GM21526 (cell line): ENCODE measurements around the gene PXDC1.

Experiments
- ATAC-seq: cut with Tn5 transposase; IDR thresholded peaks from one replicate; pipeline ENCODE4 v1.9.1; 2021; ENCODE audit warnings: moderate library complexity; ENCODE audit not compliant: unreplicated experiment, low FRiP score

The PXDC1 gene

DNA sequence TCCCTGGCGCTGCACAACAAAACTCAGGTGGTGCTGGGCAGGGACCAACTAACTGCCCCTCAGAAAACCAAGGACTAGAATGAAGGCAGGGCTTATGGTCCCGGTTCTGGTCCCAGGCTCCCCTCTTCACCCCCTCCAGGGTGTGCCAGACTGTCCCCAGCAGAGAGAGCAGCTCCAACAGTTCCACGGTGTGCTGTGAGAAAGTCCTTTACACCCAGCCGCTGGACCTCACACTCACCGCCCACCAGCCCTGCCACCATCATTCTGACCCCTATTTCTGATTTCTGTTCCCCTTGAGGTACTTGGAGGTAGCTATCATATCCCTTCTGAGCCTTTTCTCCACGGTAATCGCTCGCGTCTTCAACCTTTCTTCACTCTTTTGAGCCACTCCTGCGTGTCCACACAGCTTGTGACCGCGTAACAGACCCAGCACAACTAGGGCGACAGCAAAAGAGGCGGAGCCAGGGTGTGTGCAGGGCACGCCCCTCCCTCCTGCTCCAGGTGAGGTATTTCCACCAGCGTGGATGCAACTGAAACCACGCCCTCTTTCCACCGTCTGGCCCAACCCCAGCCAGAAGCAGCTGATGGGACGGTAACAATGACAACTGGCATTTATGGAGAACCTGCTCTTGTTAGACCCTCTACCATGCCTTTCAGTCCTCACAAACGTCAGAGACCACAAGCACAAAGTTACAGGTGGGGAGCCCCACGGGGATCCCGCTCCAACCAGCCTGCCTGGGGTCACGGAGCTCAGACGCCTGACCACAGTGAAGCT is 2.3 kb downstream of the PXDC1 start:
- ATAC-seq, result no peak

DNA sequence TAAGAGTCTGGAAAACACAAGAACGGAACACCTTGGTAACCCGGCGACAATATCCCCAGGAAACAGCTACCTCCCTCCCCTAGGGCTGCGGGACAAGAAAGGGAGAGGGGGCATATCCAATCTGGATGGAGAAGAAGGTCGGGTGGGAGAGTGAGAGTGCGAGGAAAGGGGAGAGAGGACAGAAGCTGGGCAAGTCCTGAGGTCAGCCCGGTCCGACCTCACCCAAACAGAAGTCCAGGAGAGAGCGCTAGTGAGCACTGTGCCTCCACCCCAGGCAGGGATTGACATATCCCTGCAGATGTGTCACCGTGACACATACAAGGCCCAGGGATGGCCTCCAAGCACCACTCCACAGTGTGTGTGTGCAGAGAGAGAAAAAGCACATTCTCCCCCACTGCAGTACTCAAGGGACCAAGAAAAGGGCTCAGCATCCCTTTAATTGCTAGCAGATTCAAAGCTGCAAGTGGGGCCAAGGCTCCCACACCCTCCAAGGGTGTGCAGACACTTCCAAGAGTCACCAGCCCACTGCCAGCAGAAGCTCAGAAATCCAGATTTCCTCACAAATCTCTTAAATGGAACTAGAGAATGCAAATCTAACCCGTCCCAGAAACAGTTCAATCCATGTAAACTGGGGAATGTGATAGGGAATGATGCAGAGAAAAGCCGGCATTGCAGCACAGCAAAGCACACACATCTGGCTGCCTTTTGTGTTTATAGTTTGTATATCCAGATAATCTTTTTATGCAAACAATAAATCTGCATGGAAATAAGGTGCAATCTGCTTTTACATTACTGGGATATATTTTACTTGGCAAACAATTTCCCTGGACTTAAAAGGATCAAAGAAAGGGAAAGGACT is 3.1 kb downstream of the PXDC1 start:
- ATAC-seq, result no peak

DNA sequence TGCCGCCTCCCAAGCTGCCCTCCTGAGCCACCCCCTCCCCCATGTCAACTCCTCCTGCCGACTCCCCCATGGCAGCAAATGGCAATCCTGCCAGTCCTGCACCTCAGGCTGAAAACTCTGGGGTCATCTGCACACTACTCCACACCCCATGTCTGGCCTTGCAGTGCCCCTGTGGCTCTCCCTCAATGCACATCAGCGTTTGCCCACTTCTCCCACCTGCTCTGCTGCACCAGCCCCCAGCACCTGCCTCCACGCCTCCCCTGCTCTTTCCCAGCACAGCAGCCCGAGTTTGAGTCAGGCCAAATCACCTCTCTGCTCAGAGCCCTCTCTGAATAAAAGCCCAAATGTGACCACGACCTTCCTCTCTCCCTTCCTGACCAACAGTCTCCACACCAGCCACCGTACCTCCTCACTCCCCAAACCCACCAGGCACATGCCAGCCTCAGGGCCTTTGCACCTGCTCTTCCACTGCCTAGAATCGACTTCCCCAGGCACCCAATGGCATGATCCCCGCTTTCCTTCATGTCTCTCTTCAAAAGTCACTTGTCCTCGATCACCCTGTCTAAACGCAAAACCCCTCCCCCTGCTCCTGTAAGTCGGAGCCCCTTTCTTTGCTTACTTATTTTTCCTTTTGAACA is 4.3 kb downstream of the PXDC1 start:
- ATAC-seq, result no peak

DNA sequence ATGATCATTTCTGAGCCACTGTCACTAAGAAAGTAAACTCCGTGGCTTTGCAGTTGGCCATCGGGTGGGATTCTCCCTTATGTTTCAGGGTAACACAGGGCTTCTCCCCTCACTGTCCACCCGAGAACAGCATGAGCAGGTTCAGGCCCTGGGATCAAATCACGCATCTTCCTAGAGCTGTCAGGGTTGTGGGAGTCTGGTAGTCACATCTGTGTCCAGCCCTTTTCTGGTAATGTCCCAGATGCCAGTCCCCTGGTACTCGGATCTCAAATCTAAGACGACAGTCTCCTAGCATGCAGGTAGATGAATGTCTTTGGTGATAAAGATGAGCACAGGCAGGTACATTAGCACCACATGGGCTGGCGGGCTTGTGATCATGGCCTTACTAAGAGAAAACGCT is 4.8 kb downstream of the PXDC1 start:
- no peak for ATAC-seq

DNA sequence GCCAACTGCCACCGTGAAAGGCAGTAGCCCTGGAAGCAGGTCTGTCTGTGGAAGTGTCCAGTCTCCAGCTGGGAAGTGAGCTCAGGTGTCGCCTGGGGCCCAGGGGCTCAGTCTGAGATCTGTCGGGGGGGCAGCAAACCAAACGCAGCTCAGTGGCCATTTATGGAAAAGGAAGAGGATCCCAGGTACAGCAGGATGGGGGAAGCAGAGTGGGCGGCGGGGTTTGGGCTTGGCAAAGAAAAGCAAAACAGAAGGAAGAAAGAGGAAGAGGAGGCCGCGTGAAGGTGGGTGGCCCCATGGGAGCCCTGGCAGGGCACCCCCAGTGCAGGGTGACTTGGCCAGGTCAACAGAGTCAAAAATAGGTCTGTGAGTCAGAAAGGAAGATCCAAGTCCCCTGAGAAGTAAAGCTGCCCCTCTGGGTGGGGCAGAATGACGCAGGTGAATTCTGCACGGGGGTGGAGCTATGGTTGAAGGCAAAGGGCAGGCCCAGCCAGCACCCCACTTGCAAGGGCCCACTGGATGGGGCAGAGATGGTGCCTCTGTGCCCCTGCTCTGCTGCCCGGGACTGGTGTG is 5.3 kb downstream of the PXDC1 start:
- ATAC-seq, result no peak

DNA sequence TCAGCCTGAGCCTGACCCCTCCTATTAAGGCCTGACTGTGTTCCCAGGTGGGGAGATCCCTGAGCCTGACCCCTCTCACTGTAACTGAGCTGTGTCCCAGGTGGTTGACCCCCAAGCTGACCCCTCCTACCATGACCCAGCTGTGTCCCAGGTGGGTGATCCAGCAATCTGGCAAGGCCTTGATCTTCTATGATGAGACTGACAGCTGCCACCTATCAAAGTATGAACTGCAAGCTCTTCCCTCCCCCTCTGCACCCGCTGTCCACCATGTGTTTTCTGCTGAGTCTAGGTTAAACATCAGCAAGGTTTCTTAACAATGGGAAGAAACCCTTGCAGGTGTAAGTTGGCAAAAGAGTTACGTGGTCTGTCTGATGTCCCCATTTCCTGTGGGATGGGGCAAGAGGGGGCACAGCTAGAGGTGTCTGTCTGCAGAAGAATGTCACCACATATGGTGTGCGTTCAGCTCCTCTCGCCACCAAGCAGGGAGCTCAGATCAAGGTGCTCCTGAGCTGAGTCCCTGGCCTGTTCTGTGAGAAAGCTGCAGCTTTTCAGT is 5.9 kb downstream of the PXDC1 start:
- ATAC-seq, result no peak

DNA sequence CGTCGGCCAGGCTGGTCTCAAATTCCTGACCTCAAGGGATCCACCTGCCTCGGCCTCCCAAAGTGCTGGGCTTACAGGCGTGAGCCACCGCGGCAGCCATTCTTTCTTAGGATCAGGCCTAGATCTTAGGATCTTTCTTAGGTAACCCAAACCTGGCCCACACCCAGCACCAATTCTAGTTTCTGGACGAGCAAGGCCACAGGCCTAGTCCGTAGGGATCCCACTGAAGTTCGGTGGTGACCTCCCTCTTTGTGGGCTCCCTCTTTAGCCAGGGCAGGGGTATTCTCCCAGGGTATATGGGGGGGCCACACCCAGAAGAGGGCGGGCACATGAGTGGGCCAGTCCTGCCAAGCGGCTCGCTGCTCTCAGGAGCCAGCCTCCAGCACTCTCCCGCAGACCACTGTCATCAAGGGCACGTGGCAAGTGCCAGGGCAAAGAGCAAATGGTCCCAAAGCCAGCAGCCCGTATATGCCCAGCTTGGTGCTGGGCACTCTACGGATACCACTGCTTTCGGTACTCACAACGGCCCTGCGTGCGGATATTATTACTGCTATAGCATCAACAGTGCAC is 6.5 kb downstream of the PXDC1 start:
- no peak for ATAC-seq

DNA sequence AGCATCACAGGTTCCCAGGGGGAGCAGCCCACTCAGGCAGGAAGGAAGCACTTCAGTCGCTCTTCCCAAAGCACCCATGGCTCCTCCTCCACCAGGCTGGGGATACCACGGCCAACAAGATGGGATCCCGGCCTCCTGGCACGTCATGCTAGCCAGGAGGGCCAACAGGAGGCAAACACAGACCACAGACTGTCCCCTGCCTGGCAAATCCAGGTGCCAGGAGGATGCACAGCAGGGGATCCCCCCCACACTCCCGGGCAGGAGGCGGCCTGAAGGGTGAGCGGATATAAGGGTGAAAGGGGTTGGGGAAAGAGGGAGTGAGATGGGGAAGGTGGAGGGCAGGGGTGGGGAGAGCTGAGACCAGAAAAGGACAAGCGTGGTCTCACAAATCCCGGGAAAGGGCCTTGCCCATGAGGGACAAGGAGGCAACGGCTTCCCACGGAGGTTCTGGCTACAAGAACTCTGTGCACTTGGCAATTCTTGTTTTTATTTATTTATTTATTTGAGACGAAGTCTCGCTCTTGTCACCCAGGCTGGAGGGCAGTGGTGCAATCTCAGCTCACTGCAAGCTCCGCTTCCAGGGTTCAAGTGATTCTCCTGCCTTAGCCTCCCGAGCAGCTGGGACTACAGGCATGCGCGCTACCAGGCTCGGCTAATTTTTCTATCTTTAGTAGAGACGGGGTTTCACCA is 7.2 kb downstream of the PXDC1 start:
- no peak for ATAC-seq

DNA sequence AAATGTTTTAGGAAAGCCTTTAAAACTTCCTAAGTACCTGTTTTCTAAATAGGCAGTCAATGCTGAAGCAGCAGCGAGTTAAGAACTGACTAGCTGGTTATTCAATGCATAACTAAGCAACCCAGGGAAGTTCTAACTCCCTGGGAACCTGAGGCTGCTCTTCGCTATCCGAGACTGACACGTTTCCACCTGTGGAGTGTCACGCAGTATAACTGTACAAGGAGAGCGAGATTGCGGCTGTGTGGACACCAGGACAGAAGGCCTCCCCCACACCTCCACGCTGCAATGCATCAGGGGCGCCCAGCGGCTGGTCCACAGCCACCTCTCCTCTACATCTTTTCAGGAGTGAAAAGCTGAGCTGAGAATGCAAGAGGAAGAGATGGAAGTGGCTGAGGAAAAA is 8.0 kb downstream of the PXDC1 start:
- no peak for ATAC-seq

DNA sequence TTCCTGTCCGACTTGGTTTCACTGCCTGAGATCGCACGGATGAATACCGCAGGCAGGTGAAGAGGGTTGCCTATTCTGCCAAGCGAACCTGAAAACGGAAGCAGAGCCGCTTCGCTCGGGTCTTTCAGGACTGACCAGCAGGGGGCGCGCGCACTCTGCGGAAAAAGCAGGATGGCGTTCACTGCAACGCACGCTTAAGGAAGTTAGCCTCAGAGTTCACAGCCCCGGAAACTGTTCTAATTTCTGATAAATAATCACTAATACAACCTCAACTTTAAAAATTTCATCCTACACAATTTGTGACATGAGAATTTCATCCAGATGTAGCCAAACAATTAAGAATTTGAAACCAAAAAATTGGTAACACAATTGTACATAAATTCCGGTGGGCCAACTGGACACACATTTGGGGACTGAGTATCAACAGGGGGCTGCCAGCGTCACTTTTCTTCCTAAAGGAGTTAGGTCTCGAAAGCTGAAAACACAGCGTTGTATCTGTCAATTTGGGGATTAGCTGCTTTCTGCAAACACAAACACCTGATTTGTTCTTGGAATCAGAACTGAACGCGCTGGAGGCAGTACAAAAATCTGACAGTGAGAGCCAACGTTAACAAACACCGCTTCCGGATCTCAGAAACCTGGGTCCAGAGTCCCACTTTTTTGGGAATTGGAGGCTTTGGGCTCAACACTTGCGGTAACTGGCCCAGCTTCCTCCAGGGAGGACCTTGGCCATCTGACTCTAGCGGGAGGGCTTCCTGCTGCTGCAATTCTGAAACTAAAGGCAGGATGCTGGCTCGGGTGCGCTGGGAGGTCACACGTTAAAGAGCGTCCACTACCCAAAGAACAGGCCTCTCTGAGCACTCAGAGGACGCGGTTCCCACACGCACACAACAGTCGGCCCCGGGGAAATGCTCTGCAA is 8.8 kb downstream of the PXDC1 start:
- ATAC-seq, result no peak

DNA sequence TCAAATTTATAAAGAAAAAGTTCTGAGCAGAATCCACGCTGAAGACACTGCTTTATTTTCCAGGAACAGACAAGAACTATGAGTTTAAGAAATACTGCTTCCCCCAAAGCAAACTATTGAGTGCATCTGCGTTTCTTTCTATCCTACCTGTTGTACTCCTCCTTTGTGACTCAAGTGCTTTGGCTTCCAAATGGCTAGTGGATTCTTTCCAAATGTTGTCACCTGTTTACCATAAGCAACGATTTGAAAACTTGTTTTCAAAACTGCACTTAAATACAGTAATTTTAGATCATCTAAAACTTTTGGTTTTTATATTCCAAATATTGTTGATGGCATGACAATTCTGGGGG is 9.5 kb downstream of the PXDC1 start:
- no peak for ATAC-seq

DNA sequence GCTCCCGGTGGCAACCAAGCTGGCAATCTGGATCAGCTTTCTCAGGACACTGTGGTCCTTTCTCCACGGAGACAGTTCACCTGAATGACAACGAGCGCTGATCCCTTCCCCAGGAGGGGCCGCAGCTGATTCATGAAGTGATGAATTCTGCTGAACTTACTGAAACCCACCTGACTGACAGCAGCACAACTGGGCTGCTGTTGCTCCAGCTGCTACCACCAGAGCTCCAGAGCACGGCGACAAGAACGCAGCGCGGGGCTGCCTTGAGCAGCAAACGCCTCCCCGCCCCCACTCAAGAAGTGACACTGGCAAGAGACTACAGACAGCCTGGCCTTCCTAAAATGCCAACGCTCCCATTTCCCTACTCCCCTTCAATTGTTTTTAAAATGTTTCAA is 10.0 kb downstream of the PXDC1 start:
- ATAC-seq, result no peak

DNA sequence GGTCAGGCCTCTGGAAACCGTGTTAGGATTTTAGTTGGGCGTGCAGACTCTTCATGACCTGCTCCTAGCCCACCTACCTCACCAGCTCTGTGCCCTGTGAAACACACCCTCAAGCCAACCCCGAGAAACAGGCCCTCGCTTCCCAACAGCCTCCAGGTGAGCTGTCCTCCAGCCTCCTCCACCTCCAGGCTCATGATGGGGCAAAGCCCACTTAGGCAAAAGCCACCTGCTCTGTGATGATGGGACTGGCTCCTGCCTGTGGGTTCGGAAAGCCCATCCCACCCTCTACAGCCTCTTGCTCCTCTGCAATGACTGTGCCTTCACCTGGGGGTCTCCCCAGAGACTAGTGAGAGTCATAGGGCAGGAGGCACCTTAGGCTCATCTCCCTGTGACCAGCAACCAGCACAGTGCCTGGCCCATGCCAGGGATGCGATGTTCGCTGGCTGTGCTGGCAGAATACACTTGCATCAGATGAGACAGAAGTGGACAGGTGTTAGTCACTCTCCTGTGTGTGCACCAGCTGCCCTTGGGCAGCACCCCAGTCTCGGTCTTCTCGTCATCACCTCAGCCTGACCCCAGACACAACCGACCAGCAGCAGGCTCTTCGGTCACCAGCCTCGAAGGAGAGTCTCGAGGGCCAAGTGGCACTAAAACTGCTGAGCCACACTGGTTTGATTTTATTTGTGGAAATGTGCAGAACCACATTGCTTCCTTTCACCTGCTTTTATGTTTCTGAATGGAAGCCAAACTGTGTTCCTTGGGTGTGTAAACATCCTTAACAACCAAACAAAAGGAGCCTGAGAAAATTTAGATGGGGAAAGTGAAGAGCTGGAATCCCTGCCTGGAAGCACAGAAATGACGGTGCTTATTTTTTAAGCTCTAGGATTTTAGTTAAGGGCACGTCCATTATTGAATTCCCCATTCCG is 10.7 kb downstream of the PXDC1 start:
- no peak for ATAC-seq

DNA sequence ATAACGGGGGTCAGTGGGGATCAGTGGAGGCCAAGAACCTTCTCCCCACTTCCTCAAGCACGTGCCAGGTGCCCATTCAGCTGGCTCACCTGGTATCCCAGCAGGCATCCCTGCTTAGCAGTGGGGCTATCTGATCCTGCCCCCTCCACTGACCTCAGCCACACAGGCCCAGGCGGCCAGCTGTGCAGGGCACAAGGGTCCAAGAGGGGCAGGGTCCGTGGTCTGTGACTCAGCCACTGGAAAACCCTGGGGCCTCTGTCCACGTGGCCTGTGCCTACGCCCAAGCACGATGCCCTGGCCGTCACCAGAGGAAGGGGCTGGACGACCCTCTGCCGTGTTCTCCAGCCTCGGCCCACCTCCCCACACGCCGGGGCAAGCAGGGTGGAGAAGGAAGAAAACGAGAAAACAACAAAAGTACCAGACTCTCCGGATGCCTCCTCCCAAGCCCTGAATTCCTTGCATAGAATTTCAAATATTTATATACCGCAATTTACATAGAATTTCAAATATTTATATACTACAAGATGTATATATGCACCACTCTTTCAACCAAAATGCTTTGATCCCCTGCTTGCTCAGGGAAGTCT is 12.1 kb downstream of the PXDC1 start:
- ATAC-seq, result no peak

DNA sequence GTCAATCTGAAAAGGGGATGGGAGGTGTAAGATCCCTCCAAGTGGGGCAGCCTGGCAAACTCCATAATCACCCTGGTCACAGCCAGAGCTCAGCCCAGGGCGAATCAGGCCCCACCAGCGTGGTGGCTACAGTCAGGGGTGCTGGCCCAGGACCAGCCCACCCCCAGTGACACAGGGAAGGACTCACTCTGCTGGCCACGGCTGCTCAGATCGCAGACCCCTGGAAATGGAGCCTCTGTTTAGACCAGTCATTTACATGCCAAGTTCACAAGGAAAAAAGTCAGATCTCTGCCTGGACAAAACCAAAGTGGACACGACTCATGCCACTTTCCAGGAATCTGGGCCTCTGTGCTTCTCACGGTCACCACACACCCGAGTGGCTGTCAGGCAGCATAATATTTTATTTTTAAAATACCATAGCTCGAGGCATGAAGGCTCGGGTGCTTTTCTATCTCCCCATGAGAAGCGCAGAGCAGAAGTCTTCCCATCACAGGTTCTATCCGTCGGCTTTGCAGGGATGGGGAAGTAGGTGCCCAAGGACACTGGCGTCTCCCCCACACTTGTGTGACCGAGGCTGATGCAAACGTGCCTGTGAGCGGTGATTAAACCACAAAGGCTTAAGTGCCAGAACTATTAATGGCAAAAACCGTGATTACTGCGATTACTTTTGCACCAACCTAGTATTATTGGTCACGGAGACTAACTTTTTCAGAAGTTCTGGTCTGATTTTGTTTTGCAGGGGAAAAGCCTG is 13.0 kb downstream of the PXDC1 start:
- no peak for ATAC-seq

DNA sequence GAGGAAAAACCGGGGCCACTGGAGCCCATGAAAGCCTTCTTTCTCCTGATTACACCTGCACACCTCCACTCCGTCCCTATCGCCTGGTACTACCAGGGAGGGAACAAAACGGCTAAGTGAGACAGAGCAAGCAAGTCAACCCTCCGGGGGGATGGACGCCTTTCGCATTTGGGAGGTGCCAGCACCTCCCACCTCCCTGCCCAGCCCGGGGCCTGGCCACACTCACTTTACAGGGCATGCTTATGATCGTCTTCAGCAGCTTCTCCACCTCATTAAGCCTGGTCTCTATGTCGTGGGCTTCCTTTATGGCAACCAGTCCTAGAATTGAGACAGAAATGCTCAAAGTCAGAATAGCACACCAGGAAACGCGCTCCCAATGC is 13.7 kb downstream of the PXDC1 start:
- ATAC-seq, result no peak
